Left lung (tissue), 10 donors: ENCODE results near the gene AGK. TPM values are rescaled to one million over a fixed set of nuclear protein-coding genes. Genes with fewer than 3 reads are reported as not detected.

Experiments used
- ATAC-seq: fragments of 200-7000 bp; cut with Tn5 transposase; one replicate; pipeline ENCODE4 v1.9.1; 2020; ENCODE audit warnings: moderate library complexity
- DNase-seq, 4 donors: peaks; one replicate each; pipeline ENCODE4 v3.0.0-alpha.2; 2013 to 2020
- H3K27ac ChIP-seq, 2 donors: fragments of 200-600 bp; sonication (generic) in 1 of 2; one replicate each; pipeline versions ENCODE4 v1.5.0 to v1.8.0; 2020 to 2021
- H3K27me3 ChIP-seq, 2 donors: fragments of 200-600 bp; sonication (generic) in 1 of 2; one replicate each; pipeline versions ENCODE4 v1.5.0 to v1.8.0; 2020 to 2021
- H3K36me3 ChIP-seq, 2 donors: fragments of 200-600 bp; sonication (generic) in 1 of 2; one replicate each; pipeline versions ENCODE4 v1.5.0 to v1.8.0; 2020 to 2021
- H3K4me1 ChIP-seq, 2 donors: fragments of 200-600 bp; one replicate each; pipeline ENCODE4 v1.8.0; 2021
- H3K4me3 ChIP-seq, 2 donors: fragments of 200-600 bp; sonication (generic) in 1 of 2; one replicate each; pipeline versions ENCODE4 v1.5.0 to v1.8.0; 2020 to 2021; ENCODE audit warnings: mild to moderate bottlenecking in 1 of 2
- H3K9me3 ChIP-seq, 2 donors: fragments of 200-600 bp; sonication (generic) in 1 of 2; one replicate each; pipeline versions ENCODE4 v1.5.0 to v1.8.0; 2020 to 2021
- intact Hi-C, 2 donors: fragments of 100-400 bp; cut with DNase I; formaldehyde crosslinking; loops; one replicate each; pipeline versions ENCODE4 v1.11.2 to v1.14.2; 2022
- polyA plus RNA-seq, 6 donors: library from polyadenylated mRNA; unstranded; fragments of 120-200 nt; gene quantifications; one replicate each; pipeline ENCODE4 v1.2.1, GENCODE V29; 2013; ENCODE audit not compliant: insufficient read length in 6 of 6
- total RNA-seq, 2 donors: library from RNA; stranded (reverse); fragmentation: NEBNext Ultra II Directional; extraction: Animal tissue kit (Norgen Biotek cat#: 25700); gene quantifications; one replicate each; pipeline ENCODE4 v1.2.1, GENCODE V29; 2021
- TF ChIP-seq, protein P1 (sequence below), 2 donors: fragments of 200-600 bp; sonication (generic) in 1 of 2; IDR thresholded peaks; one replicate each; pipeline versions ENCODE4 v1.5.0 to v1.8.0; 2021; ENCODE audit warnings: antibody characterized with exemption in 2 of 2
- donor health status: DM: no; HTN: yes; CAD: no.
- donor health status: DM: no; HTN: no; CAD: no.

AGK gene
- total and polyA plus RNA-seq, 8 donors = 24.4 to 40.6 (median 36.8) TPM

DNA sequence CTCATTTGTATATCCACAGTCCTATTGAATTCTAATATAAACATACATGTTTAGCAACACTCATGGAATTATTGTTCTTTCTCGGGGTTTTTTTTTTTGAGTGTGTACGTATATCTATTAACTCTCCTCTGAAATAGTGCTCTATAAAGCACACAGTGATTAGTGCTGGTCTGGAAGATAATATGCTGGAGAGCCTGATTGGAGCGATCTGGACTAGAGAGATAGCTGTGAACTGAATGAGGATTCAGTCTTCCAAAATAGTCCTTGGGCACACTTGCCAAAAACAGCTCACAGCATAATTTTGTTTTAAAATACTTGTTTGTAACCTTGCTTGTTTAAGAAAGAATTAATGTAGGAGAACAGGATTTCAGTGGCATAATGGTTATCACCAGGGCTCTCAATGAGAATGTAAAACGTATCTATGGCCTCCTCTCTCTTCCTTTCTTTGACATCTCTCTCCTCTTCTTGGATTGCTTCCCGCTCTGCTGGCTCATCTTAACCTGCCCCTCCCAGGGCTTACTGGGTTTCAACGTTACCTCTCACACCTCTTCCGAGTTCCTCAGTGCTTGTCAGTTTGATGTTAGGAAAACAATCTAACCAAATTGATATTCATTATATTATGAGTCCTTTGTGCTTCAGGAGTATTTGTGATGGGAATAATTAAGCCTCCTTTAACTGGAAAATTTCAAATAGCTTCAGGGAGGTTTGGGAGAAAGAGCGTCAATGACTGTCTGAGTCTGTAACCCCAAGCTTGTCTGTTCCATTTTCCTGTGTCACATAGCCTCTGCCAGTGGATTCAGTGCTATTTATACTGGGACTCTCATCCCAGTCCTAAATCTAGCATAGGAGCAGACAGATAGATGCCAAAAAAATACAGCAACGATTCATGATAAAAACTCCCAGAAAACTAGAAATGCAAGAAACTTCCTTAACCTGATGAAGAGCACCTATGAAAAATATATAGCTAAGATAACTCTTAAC, 16.2 kb upstream of the AGK start:
- Histone ChIP-seq H3K4me3 (no peak overlapping the region), H3K27ac (no peak overlapping the region), H3K9me3 (no peaks in the 10 kb centered on the region), H3K36me3 (no peaks in the 10 kb centered on the region), H3K4me1 (no peaks in the 10 kb centered on the region), H3K27me3 (peaks cover 0 to 28% of the 10 kb centered on the region in 2 donors)
- TF ChIP-seq, protein P1, sequence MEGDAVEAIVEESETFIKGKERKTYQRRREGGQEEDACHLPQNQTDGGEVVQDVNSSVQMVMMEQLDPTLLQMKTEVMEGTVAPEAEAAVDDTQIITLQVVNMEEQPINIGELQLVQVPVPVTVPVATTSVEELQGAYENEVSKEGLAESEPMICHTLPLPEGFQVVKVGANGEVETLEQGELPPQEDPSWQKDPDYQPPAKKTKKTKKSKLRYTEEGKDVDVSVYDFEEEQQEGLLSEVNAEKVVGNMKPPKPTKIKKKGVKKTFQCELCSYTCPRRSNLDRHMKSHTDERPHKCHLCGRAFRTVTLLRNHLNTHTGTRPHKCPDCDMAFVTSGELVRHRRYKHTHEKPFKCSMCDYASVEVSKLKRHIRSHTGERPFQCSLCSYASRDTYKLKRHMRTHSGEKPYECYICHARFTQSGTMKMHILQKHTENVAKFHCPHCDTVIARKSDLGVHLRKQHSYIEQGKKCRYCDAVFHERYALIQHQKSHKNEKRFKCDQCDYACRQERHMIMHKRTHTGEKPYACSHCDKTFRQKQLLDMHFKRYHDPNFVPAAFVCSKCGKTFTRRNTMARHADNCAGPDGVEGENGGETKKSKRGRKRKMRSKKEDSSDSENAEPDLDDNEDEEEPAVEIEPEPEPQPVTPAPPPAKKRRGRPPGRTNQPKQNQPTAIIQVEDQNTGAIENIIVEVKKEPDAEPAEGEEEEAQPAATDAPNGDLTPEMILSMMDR (IDR thresholded peaks at IDR 0.05) = no peak
- intact Hi-C loops = no loop called here
- no peak for ATAC-seq
- DNase-seq = no peak

DNA sequence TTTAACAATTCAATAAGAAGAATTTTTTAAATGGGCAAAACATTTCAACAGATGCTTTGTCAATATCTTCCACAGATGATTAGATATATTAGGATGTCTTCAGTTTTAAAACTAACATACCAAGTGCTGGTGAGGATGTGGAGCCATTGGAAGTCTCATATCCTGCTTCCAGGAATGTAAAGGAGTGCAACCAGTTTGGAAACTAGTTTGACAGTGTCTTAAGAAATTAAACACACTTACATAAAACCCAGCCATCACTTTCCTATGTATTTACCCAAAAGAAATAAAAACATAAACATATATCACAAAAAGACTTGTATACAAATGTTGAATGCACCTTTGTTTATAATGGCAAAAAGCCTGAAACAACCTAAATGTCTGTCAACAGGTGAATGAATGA, 13.3 kb upstream of the AGK start:
- H3K9me3 ChIP-seq = no peaks in the 10 kb centered on the region
- TF ChIP-seq, protein P1 (IDR thresholded peaks at IDR 0.05) = no peak
- no peak overlapping the region for H3K27ac ChIP-seq
- H3K4me3 ChIP-seq = no peak overlapping the region
- peaks cover 0 to 32% of the 10 kb centered on the region in 2 donors for H3K27me3 ChIP-seq
- no peaks in the 10 kb centered on the region for H3K4me1 ChIP-seq
- intact Hi-C loops = no loop called here
- ATAC-seq (no peak), DNase-seq (no peak)
- H3K36me3 ChIP-seq = no peaks in the 10 kb centered on the region

DNA sequence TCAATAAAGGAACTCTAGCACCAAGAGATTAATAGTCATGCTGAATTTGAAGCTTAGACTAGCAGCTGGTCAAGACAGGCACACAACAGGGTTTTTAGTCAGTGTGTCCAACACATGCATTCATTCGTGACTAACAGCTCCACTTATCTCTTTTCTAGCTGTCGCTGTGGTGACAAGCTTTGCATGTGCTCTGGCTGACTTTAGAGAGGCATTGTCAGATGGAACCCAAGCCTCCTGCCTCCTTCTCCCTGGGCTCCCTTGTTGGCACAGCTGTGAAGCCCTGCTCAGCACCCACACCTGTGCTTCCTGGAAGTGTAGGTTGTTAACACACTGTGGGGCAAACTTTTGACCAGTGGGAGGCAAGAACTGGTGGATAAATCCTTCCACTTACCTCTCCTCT, 9.8 kb upstream of the AGK start:
- H3K36me3 ChIP-seq = no peaks in the 10 kb centered on the region
- no peak for DNase-seq
- H3K4me3 ChIP-seq = no peak overlapping the region
- H3K9me3 ChIP-seq = no peaks in the 10 kb centered on the region
- H3K27ac ChIP-seq = no peak overlapping the region
- ATAC-seq = no peak
- peaks cover 0 to 10% of the 10 kb centered on the region in 2 donors for H3K27me3 ChIP-seq
- intact Hi-C loops = no loop called here
- TF ChIP-seq, protein P1 (IDR thresholded peaks at IDR 0.05) = no peak
- no peaks in the 10 kb centered on the region for H3K4me1 ChIP-seq

DNA sequence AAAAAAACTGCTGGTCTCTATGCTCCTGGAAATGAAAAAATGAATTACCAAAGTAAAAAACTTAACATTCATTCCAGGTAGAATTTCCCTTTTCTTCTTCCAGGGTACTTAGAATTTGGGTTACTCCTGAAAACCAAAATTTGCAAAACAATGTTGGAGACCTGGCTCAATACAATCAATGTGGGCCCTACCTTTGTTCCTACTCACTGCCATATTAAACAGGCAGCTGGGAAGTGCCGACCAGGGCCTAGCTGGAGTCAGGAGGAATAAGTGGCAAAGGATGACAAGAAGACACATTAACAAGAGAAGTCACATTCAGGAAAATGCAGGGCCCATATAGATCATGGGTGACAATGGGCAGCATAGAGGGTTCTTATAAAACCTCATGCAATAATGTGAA, 6.4 kb upstream of the AGK start:
- intact Hi-C loops = no loop called here
- DNase-seq (no peak), ATAC-seq (no peak)
- Histone ChIP-seq H3K27me3 (peaks cover 0 to 6% of the 10 kb centered on the region in 2 donors), H3K27ac (no peak overlapping the region), H3K4me1 (no peaks in the 10 kb centered on the region), H3K36me3 (no peaks in the 10 kb centered on the region), H3K9me3 (no peaks in the 10 kb centered on the region), H3K4me3 (no peak overlapping the region)
- TF ChIP-seq, protein P1 (IDR thresholded peaks at IDR 0.05) = no peak

DNA sequence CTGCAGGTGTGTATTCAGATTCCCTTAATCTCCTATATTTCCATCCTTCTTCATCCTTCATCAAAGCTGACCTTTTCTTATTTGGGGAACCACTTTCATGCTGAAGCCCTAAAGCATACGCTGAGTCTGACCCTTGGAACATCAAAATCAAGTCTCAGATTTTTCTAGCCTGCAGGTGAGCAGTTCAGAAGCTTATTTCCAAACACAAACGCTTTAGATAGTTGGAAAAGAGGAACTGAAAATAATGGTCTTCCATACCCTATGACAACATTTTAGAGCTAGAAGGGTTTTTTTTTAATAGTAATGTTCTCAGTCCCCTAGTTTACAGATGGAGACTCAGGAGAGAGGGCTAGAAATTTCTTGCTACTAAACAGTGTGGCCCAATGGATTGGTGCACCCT, 1.6 kb upstream of the AGK start:
- TF ChIP-seq, protein P1 (IDR thresholded peaks at IDR 0.05) = no peak
- no peaks in the 10 kb centered on the region for H3K9me3 ChIP-seq
- no peaks in the 10 kb centered on the region for H3K36me3 ChIP-seq
- no peaks in the 10 kb centered on the region for H3K27me3 ChIP-seq
- no peak overlapping the region for H3K4me3 ChIP-seq
- ATAC-seq (no peak), DNase-seq (no peak)
- intact Hi-C loops = no loop called here
- no peak overlapping the region for H3K27ac ChIP-seq
- peaks cover 0 to 20% of the 10 kb centered on the region in 2 donors for H3K4me1 ChIP-seq
